AG20443 (cell line): ENCODE results near the gene MAML3.
A peak's percentile ranks its signal among the peaks of the same experiment; 100 is the strongest.

ENCODE experiments used
- DNase-seq: peaks from one replicate; pipeline ENCODE4 v3.0.0; 2012; ENCODE audit warnings: low spot score, mixed read lengths

MAML3 gene

DNA sequence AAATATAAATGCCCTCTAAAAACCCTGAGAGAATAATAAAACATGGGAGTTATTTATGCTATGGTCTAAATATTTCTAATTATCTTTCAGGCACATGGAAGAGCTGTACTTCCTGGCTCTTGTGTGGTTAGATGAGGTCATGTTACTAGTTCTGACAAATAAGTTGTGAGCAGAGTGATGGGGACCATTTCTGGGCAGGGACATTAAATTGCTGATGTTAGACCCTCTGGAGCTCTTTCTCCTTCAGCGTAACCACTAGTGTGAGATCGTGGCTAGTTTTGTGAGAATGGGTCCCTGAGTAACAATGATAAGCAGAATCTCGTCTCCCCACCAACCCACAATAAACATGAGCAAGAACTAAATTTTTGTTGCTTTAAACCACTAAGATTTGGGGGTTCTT lies 108.0 kb downstream of the MAML3 start:
- DNase-seq = no peak

DNA sequence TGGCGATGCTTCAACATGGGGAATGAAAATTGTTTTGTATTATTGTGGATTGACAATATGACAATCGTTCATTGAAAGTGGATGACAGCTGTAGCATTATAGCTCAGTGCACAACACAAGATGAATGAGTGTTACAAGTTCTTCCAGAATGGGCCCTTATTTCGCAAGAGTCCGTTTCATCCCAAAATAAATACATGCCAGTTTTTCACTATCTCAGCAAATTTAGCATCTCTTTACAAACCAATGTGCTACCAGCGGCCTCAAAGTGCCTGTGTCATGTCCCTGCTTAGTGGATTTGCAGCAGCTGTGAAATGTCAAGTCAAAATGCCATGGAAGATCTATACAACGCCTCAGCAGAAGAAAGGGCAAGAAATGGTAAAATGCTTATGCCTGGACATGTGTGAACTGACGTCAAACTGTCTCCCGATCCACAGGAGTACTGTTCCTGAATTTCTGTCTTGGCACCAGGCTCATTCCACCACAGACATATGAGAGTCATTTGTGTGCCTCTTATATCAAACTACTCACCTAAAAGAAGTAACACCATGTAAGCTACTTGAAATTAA lies 109.6 kb downstream of the MAML3 start:
- no peak for DNase-seq

DNA sequence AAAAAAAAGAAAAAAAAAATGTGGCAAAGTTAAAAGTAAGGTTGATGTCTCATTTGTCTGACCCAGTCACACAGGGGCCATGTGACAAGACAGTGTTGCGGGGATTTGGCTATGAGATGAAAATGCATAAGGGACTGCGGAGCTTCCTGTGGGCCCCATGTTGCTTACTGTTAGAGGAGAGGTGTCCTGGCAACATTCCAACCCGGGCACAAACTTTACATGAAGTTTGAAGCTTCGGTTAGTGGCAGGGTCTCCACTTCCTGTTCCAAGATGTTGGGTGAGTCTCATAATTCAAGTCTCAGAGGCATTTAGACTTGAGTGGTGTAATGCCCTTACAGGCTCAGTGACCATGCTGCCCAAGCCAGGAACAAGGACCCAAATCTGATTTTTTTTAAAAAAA lies 111.3 kb downstream of the MAML3 start:
- no peak for DNase-seq

DNA sequence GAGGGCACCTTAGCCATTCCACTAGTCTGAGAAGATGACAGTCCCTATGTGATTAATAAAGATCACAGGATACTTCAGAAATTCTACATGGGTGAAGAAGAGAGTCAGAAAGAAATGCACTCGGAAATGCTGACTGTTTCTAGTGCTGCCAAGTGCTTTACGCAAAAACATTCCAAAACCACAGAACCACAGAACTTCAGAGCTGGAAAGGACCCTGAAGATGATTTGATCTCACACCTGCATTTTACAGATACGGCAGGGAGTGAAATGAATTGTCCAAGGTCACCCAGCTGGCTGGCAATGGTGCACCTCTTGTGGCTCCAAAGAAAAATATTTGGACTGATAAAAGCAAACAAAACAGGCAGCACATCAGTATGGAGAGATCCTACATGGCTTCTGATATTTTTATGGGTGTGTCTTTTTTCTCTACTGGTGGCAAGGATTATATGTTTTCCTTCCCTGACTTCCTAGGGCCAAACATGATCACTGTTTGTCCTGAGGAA lies 115.9 kb downstream of the MAML3 start:
- no peak for DNase-seq

DNA sequence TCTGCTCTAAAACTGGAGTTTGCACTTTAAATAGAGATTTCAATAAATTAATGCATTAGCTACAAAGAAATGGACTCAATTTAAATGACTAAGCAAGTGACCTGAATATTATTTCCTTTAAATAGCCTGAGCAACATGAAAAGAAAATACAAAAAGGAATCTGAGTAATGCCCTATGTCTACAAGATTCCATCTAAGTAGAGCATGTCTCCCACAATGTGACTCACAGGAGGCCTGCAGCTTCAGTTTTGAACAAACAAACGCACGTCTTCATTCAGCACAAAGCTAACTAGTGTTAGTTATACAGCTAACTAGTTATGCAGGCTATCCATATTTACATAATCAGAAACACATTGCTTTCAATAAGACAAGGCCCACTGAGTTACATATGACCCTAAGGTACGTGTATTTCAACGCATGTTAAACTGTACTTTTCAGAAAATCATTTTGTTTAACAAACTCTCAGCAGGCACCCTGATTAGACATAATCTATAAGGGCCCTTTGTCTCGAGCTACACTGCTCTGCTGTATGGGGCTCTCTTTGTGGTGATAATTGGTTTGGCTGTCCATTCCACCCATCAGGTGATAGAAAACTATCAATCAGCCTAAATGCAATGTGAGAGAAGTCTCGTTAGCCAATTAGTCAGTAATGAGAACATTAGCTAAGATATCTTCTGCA lies 116.5 kb downstream of the MAML3 start:
- DNase-seq = peak; percentile 75

DNA sequence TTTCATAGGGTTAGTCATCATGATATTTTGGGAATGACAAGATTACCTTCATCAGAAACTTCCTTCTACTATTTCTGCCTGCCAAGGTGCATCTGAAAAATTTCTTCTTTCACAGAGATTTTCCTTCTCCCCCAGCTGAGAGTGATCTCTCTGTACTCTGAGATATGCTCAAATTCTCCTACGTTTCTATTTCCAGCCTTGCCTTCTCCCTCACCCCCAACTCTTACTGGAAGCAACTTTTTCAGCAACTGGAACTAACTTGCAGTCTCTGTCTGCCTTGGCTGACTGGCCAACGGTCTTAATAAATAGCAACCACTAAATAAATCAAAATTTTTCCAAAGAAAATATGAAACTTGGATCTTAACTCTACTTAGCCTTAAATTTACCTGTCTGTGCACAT lies 122.3 kb downstream of the MAML3 start:
- no peak for DNase-seq

DNA sequence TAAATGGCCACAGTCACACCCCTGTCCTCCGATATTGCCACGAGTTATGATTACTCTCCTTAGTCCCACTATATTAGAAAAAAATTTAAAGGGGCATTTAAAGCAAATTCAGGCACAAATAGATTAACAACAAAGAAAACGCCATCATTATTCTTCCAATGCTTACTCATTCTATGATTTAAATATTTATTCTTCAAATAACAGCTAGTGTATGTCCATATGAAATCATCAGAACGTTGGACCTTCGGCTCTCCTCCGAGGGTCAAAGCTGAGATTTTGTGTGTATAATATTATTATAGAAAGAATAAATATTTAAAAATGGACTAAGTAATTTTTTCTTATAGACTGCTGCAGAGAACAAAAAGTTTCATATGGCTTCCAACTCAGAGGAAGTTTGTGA lies 122.9 kb downstream of the MAML3 start:
- no peak for DNase-seq

DNA sequence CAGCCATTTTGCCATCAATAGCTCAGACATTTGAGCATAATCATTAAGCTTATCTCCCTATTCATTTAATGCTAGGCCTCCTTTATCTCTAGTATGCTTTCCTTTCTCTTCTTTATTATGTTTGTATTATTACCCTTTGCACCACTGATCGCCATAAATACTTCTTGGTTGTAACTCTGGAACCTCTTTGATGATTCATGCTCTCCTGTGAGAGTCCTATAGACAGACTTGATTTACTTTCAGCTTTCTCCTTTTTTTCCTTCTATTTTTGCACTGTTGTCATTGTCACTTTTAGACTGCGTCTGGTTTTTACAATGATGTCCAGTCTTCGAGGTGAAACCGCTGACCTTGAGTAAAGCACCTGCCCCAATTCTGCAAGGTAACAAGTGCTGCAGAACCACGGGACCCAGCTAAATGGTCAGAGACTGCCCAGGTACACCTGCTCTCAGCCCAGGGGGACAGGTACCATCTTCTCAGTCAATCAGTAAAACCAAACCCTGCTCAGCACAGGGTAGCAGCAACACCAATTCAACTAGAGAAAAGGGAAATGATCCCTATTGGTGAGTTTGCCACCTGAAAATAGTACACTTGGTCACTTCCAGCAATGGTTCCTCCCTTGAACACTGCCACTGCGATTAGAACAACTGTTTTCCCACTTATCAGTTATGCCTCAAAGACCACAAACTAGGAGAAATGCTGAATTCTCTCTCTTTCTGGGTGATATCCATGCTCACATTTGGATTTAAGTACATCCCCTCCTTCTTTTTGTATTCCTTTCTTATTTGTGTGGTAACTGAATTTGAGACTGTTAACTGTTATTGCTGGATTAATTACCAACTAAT lies 125.1 kb downstream of the MAML3 start:
- DNase-seq = no peak

DNA sequence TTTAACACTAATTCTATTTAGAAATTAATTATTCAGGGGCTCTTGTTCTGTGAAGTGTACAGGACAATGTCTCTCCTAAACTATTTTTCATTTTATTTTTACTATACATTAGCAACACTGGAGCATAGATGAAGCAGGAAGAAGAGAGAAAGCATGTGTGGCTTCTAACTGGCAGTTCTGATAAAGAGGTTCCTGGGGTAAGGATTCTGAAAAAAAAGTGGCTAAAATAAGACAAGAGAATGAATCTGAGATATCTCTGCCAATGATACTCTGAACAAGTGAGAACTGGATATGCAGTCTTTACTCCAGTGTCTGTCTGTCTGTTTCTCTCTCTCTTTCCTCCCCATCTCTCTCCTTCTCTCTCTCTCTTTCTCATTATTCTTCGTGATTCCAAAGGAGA lies 125.9 kb downstream of the MAML3 start:
- no peak for DNase-seq

DNA sequence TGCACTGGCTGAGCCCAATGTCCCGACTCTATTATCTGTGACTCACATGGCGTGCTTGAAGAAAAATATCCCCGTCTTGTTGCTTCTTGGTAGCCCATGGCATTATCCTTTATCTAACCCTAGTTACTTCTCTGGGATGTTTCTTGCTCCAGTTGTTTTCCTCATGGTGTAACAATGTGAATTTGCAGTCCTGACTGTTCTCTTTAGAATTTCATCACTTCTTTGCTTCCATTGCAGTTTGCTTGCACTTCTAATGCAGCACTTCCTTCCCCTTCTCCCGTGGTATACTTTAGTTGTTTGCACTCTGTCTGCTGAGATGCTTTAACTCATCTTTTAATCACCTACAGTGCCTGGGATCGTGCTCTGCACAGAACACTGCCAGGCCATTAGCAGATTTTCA lies 126.9 kb downstream of the MAML3 start:
- DNase-seq = no peak

DNA sequence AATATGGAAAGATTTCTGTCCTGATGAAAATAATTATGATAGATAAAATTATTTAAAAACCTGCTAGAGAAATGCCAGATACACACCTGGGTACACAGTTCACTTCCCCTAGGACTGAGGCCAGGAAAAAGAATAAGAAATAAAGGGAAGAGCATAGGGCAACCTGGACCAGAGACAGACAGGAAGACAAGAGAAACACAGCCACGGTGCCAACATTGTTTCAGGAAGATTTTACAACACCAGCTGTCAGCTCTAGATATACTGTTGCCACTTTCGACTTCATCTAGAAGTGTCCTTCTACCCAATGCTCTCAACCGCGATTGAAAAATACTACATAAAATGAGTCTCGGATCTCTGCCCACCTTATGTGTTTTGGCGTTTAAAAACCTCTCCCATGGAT lies 128.5 kb downstream of the MAML3 start:
- DNase-seq = no peak

DNA sequence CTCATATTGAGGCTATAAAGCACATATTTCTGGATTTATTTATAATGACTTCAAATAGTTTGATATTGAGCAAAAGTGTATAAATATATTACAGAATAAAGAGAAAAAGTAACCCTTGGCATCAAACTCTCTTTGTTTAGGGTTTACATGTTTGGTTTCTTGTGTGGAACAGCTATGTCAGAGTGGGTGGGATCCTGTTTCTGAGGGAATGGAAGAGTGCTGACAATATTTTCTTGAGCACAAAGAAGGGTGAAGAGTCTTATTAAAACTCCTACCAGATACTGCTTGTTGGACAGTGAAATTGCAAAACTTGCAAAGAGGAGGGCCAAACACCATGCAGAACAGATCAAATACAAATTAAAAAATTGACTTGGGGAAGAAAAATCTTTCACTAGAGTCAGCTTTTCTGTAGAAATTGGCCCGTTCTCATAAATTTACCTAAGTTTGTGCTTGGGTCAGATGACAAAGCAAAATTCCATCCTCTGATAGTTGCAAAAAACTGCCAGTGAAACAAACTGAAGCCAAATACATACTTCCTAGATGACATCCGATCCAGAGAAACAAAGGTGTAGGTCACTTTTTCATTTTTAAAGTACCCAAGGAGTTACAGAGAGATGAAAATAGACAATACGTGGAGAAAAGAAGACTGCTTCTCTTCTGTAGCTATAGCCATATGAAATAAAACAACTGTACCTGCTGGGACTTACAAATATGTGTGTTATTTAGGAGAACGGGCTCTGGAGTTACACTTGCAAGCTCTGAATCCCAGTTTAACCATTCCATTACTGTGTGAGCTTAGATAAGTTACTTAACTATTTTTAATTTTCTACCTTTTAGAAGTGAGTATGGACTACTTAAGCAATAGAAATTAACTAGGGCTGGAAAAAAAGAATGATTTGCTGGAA lies 133.3 kb downstream of the MAML3 start:
- no peak for DNase-seq

DNA sequence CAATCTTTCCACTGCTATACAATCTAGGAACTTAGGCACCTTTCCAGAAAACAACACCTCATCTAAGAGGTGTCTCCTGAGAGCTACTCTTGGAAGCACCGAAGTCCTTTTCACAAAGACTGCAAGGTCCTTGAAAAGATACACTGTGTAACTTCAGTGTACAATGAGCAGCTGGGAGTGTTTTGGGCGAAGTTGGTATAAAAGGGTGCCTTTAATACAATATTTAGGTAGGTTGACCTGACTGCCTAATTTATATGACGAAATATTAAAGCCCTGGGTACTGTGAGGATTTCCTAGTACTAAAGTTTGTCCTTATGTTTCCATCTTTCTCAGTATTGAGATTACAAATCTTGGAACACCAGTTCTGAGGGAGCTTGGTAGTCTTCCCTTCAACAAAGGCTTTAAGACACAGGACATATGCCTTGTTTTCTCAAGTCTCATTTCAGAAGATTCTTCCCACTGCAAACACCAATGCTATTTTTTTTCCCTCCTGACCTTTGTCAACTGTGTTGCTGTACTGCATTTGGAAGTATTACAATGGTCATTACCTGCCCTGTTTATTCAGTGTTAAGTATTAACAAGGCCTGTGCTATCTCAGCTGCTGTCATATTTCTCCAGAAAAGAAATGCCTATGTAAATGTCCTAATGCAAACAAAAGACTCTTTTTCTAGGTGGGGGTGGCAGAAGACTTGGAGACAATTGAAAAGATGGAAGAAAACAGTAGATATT lies 134.2 kb downstream of the MAML3 start:
- DNase-seq = no peak

DNA sequence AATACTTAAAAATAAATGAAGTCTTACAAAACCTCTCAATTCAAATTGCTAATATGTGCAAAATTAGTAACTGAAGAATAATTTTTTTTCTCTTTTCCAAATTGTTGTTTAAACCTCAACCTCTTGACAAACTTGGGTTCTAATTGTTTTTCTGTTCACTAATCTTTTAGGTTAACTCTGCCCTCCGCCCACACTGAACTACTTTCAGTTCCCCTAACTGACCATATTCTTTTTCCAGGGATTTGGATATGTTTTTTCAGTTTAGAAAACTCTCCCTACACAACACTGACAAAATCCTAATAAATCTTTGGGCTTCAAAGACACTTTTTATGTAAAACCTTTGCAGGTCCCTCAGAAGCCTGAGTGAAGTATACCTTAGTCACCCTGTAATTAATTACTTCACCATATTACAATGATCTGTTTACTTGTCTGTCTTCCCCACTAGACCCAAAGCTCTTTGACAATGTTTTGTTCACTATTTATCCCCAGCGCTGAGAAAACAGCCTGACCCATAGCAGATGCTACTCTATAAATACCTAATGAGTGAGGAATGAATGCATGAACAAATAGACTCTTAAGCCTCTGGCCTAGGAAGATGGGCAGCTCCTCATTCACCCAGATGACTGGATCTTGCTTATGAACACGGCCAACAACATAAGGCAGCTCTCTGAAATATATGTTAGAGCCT lies 134.9 kb downstream of the MAML3 start:
- no peak for DNase-seq

DNA sequence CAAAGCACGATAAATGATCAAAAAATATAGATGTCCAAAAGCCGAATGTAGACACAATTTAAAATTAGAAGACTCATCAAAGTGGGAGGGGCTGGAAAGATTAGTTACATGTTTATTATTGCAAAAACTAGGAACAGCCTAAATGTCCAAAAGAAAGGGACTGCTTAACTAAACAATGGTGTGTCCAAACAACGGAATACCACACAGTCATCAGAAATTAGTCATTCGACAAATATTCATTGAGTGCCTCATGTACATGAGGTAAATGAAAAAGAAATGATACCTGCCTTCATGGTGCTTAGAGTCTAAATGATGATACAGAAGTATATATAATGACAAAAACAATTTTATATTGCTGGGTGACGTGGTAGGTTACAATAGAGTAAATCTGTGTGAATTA lies 139.7 kb downstream of the MAML3 start:
- no peak for DNase-seq

DNA sequence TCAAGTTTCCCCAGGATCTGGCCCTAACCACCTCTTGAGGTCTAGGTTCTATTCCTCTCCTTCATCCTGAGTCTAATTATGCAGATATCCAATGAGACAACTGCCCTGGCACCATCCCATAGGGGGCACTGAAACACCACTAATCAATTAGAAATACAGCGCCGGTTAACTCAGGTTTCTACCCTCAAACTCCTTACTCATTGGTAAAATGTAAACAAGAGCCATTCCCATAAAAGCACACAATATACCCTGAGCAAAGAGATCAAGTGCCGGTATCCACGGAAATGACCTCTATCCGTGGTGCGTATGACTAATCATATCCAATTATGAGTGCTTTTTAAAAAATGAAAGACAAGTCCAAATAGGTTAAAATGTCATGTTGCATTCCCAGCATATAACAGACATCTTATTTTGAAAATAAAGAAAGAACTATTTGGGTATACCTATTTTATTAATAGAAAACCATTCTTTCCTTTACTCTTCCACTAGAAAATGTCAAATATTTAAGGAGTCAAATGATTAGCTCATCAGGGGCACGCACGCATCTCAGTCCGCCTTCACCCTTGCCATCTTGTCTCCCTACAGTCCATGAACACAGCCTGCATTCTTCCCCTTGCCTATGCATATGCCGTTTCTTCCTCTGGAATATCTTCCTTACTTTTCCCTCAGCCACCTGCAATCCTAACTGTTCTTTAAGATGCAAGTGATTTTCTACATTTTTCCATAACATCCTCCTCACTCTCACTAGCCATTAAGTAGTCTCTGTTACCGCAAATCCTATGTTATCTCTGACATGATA lies 141.1 kb downstream of the MAML3 start:
- peak; percentile 49 for DNase-seq

DNA sequence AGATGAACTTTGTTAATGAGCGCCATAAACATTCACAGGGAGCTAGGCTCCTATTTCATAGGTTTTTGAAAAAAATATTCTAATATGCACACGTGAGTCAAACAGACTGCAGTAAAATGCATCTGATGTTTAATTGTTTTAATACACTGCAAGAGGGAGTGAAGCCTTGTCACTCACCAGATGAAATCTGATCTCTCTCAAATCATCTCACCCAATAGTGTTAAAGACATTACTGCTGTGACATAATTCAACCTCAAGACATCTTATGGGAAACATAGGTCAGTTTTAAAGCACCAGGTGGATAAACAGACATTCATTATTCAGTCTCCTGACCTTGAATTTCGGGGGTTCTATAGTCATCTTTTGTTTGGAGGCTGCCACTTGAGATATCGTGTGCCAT lies 148.3 kb downstream of the MAML3 start:
- no peak for DNase-seq

DNA sequence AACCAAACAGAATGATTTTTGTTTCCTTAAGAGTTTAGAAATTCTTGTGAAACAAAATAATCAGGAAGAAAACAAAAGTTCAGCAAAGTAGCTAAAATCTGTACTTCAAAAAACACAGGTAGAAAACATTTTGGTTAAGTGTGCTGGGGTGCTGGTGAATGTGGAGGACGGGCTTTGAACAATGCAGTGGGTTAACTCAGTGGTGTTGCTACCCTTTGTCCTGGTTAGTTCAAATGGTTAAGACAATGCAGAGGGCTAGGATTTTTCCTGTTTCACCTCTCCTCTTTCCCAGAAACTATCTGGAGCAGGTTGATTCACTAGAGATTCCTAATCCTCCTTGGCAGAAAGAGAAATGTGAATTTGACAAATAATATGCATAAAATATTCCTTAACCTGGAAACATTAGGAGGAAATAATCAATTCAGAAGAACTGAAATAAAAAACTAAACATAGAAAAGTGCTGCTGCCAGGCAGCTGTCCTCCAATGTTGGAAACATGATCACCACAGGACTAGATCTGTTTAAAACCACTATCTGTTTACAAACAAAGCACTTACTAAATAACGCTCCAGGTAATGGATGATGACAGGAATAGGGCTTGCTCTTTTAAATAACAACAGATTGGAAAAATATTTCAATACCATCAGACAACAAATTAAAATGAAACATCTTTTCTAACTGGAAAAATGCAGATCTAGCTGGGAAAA lies 148.9 kb downstream of the MAML3 start:
- no peak for DNase-seq

DNA sequence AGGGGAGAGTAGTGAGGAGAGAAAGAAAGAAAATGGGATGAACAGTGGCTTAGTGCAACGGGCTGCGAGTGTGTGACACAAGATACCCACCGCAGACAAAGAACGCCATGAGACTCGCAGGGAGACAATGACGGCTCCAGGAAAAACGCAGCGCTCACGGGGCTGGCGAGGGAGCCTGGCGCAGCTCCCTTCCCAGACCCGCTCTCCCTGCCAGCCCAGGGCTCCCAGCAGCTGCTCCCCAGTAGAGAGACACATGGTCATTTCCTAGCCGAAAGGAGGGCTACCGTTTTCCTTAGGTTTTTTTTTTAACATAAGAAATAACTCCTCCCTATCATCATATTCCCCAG lies 149.5 kb downstream of the MAML3 start:
- DNase-seq = peak; percentile 85
